Measurements from ENCODE around the gene RYR3.

Gene RYR3

GRCh38 chr15:33699691-33700447 lies 389.1 kb downstream of the RYR3 start:
- DNase-seq: no peak

- peak in 50 of 56 donors; percentile 3 to 84 (median 32) for DNase-seq
These were observed 390.0 kb downstream of the RYR3 start for GRCh38 chr15:33700695-33701303.

- no peak for DNase-seq
These were observed 390.5 kb downstream of the RYR3 start for GRCh38 chr15:33701304-33701696.

- no peak for DNase-seq
These were observed 395.4 kb downstream of the RYR3 start for GRCh38 chr15:33706173-33706572.

DNA sequence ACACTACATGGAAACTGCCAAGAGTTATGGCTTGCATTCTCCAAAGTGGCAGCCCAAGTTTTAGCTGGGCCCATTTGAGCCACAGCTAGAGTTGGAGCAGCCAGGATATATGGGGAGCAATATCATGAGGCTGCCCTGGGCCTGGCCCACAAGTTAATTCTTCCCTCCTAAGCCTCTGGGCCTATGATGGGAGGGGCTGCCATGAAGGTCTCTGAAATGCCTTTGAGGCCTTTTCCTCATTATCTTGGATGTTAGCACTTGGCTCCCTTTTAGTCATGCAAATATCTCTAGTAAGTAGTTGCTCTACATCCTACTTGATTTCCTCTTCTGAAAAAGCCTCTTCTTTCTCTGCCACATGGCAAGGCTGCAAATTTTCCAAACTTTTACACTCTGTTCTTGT lies 400.0 kb downstream of the RYR3 start:
- no peak for DNase-seq

GRCh38 chr15:33716025-33716424 lies 405.3 kb downstream of the RYR3 start:
- no peak for DNase-seq

GRCh38 chr15:33720952-33721351 lies 410.2 kb downstream of the RYR3 start:
- DNase-seq: no peak

GRCh38 chr15:33722005-33722672 lies 411.4 kb downstream of the RYR3 start:
- no peak for DNase-seq

DNA sequence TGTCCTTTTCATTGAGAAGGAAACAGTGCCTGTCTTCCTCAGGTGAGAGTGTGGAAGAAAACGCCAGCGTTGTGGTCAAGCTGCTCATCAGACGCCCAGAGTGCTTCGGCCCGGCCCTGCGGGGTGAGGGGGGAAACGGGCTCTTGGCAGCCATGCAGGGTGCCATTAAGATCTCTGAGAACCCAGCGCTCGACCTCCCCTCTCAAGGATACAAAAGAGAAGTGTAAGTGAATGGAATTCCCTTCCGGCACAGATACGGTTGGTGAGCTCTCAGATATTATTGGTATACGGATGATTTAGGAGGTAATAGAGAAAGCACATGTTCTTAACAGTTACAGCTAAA lies 411.9 kb downstream of the RYR3 start:
- DNase-seq: no peak

DNA sequence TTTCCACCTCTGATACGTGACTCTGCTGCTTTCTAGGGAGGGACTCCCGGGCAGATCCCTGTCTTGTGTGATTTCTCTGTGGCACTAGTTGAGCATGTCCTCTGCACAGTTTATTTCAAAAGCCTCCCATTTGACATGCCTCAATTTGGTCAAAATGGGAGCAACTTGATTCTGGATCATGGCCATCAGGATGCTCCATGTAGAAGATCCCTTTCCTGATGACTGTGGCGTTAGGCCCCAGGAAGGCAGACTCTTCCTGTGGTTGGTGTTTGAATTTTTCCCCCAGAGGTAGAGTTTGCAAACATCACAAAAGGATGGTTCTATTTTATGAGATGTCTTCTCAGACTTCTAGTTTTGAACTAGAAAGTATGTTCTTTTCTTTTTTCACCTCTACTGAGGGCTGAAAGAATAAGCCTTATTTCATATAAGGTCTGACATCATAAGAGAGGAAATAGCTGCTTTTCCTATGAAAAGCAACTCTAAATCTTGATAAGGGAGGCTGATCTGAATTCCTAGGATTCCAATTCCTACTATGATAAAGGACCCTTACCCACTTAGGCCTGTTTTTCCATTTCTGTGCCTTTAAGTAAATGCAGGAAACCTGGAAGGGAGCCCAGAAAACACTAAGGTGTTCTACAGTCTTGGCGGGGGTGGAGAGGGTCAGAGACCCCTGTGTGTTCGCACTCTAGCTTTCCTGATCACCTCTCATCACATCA lies 413.7 kb downstream of the RYR3 start:
- DNase-seq: no peak

- no peak for DNase-seq
These were observed 418.9 kb downstream of the RYR3 start for GRCh38 chr15:33729653-33730052.

GRCh38 chr15:33730815-33731214 lies 420.0 kb downstream of the RYR3 start:
- no peak for DNase-seq

- DNase-seq: no peak
These were observed 424.4 kb downstream of the RYR3 start for GRCh38 chr15:33735143-33735542.

DNA sequence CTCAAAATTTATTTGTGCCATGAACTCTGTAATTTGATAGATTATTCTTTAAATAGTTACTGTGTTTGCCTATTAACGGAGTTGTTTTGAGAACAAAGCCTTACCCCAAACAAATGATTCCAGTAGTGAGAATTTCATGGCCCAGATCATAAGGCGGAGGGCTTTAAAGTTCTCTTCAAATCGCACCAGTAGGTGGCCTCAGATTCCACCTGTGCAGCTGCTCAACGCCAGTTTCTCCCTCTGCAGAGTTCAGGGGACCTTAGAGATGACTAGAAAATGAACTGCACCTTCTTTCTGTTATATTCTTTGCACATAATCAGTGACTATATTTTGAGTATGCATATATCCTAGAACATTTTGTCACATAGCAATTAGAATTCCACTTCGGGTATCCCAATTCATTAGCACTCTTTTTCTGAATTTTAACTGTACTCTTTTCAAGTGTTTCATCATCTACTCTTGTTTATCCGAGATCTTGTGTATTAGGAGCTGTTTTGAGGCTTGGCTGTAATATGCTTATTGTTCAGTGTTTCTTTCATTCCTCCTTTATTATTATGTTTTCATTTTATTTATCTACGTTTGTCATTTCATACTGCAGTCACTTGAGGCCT lies 425.0 kb downstream of the RYR3 start:
- DNase-seq: peak in 1 of 56 donors; percentile 6

- DNase-seq: peak in 8 of 56 donors; percentile 0 to 58 (median 6)
These were observed 427.2 kb downstream of the RYR3 start for GRCh38 chr15:33737687-33738601.

GRCh38 chr15:33738941-33739664 lies 428.3 kb downstream of the RYR3 start:
- DNase-seq: no peak

DNA sequence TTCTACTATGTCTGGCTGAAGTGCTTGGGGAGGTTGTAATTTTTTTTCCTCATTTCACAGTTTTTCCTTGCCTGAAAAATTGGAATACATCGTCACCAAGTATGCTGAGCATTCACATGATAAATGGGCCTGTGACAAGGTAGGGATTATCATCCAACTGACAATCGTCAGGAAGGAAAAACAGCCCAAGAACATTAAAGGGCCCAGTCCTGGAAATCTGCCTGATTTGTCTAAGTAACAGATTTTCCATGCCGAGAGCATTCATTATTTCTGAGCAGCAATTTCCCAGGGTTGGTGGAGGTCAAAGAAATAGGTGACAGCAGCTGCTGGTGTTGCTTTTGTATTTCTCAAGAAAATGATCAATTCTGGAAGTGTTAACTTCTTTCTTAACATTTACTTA lies 431.5 kb downstream of the RYR3 start:
- no peak for DNase-seq

DNA sequence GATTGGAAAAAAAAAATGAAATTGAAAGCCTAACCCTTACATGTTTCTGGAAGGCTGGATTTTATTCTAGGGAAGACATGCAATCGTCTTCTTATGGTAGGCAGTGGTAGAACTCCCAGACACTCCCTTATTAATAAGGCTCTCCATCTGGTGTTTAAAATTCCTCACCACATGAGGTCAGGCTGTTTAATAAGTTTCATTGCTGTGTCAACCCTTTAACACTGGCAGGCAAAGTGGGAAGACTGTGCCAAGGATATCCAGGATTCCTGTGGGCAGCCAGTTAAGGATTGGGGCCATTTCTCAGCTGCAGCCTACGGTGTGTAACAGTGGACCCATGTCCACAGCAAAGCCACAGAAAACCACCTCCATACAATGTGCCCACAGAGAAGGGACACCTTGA lies 432.0 kb downstream of the RYR3 start:
- peak in 3 of 56 donors; percentile 20 to 25 (median 24) for DNase-seq

GRCh38 chr15:33746203-33746602 lies 435.4 kb downstream of the RYR3 start:
- peak in 8 of 56 donors; percentile 3 to 39 (median 15) for DNase-seq

DNA sequence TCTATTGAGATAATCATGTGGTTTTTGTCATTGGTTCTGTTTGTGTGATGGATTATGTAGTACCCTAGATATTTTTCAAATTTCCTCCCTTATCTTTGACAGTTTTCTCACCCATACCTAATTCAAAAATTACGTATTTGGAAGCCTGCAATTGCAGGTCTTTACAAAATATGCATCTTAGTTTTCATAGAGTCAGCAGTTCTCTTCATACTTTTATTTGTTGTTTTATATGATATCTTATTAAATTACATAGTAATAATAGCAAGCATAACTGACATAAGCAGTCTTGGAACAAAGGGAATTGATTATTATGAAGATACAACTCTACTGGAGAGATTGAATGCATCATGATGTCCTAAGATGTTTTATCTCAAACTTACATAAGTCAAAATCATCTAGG lies 442.2 kb downstream of the RYR3 start:
- no peak for DNase-seq
